Spinal cord (tissue), 10 donors: ENCODE data around the gene CCDC71. TPM values are rescaled to one million over a fixed set of nuclear protein-coding genes. Genes with fewer than 3 reads are reported as not detected.

ENCODE experiments used
- DNase-seq, 6 donors: peaks; one replicate each; pipeline versions ENCODE4 v3.0.0 to v3.0.0-alpha.2; 2013 to 2015; ENCODE audit warnings: low spot score in 6 of 6, low read depth in 4 of 6
- H3K27ac ChIP-seq: one replicate; pipeline ENCODE4 v1.5.1; 2013; ENCODE audit warnings: low read depth, low read length, control low read depth
- H3K27me3 ChIP-seq: one replicate; pipeline ENCODE4 v1.6.1; 2013; ENCODE audit warnings: low read length; ENCODE audit not compliant: control insufficient read depth, insufficient read depth
- H3K36me3 ChIP-seq: one replicate; pipeline ENCODE4 v1.6.1; 2013; ENCODE audit warnings: low read length; ENCODE audit not compliant: control insufficient read depth, insufficient read depth
- H3K4me1 ChIP-seq: one replicate; pipeline ENCODE4 v1.6.1; 2013; ENCODE audit warnings: low read length; ENCODE audit not compliant: control insufficient read depth, insufficient read depth
- H3K4me3 ChIP-seq: one replicate; pipeline ENCODE4 v1.5.1; 2013; ENCODE audit warnings: low read depth, low read length, control low read depth
- H3K9me3 ChIP-seq: one replicate; pipeline ENCODE4 v1.6.1; 2013; ENCODE audit warnings: low read length; ENCODE audit not compliant: control insufficient read depth, insufficient read depth
- WGBS: methylation state at CpG from one replicate; pipeline ENCODE4 v1.1.5; 2013; ENCODE audit warnings: missing lambda C conversion rate; ENCODE audit not compliant: insufficient coverage; 5-methylcytosine and 5-hydroxymethylcytosine counted together
- polyA plus RNA-seq, 2 donors: library from polyadenylated mRNA; unstranded; fragments of 120-200 nt; gene quantifications; one replicate each; pipeline ENCODE4 v1.2.1, GENCODE V29; 2013; ENCODE audit not compliant: insufficient read length in 2 of 2
- total RNA-seq, 2 donors: library from RNA; depleted of rRNA in 1 of 2; stranded (reverse); fragments of 120-200 nt in 1 of 2; fragments of >200 nt in 1 of 2; gene quantifications; one replicate each; pipeline versions ENCODE4 v1.2.3 to v1.2.4, GENCODE V29; 2013 to 2014
- donor health status: healthy.

Gene CCDC71
- total and polyA plus RNA-seq, 4 donors: 9.7 to 23.1 (median 18.6) TPM

DNA sequence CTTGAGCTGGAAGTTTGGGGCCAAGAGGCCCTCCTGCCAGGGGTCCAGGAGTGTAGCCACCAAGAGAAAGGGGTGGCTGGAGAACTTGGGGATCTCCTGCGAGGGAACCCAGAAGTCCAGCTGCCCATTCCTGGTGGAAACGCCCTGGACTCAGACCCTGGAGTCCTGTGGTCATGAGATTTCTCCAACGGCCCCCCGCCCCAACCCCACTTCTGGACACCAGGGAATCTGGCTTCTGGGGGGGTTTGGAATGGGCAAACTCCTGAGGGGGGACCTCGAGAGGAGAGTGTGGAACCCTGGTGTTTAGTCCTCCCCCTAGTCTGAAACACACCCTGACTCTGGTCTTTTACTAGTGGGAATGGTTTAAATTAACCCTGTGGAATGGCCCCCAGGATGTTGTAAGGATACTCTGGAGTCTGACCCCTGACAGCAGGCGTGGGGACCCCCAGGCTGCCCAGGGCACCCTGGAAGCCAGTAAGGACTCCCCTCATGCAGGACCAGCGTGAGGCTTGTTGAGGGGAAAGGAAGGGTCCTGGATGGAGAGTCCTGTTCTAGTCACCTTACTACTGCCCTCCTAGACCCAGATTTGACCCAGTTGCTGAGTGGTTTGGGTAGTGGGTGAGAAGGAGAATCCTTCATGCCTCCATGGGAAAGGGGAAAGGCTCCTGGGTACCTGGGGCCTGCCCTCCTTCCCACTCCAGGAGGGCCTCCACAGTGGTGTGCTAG, 5.8 kb upstream of the CCDC71 start:
- H3K9me3 ChIP-seq: no peaks in the 10 kb centered on the region
- 26% methylated on average over 3 of the region's 7 CpGs for WGBS
- H3K4me3 ChIP-seq: peak overlapping the region; percentile 80
- peaks cover 2% of the 10 kb centered on the region for H3K27me3 ChIP-seq
- H3K27ac ChIP-seq: peak overlapping the region; percentile 88
- no peak for DNase-seq
- H3K4me1 ChIP-seq: peaks cover 58% of the 10 kb centered on the region
- H3K36me3 ChIP-seq: peaks cover 34% of the 10 kb centered on the region

DNA sequence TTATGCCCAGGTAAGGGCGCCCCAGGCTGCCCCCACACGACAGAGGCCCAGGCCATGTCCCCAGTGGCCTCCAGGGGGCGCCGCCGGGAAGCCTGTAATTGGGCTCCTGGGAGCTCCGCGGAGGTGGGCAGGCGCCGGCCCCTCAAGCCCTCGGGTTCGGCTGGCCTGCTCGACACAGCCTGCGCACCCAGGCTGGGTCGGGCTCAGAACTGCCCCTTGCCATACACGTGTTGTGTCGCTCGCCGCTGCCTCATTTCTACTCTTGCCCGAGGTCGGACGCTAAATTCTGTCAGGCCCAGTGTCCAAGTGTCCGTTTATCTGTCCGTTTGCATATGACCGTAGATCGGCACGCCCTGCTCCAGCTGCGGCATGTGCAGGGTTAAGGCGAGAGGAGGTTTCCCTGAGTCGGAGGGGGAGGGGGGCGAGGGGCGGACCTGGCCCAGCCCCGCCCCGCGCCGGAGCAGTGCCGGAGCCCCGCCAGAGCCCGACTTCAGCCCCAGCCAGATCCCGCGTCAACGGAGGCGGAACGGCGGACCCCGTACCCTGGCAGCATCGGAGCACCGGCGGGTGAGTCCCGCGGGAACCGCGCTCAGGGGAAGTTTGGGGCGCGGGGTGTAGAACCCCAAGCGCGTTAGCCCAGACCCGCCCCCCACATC, 5.1 kb upstream of the CCDC71 start, which contains the start of gene KLHDC8B:
Gene KLHDC8B (plus strand): TSS at position 480 of the 656 bp plus-strand sequence. CDS start 1,172 bp downstream, outside the sequence.
- Histone ChIP-seq H3K27ac (peak within 1 kb of the TSS; percentile 88), H3K4me3 (peak within 1 kb of the TSS; percentile 80), H3K4me1 (peaks cover 64% of the 10 kb centered on the region), H3K36me3 (peaks cover 29% of the 10 kb centered on the region), H3K9me3 (no peaks in the 10 kb centered on the region), H3K27me3 (peaks cover 2% of the 10 kb centered on the region)
- peak; percentile 64 to 94 (median 80) for DNase-seq
- under 1% methylated on average over 57 of the region's 57 CpGs for WGBS

DNA sequence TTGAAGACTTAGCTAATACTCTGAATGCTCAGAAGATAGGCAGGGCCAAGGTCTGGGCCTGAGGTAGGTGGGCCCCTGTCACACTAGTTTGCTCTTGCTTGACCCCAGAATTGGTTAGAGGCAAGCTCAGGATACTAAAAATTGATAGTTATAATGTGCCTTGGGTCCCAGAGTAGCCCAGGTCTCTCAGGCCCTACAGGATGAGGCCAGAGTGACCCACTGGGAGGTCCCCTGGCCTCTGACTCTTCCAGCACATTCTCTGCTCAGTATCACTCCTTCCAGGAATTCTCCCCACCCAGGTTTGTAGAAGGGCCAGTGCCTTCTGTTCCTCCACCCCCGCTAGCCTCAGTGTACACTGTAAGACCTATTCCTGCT, 4.6 kb upstream of the CCDC71 start:
- peaks cover 2% of the 10 kb centered on the region for H3K27me3 ChIP-seq
- H3K9me3 ChIP-seq: no peaks in the 10 kb centered on the region
- peaks cover 23% of the 10 kb centered on the region for H3K36me3 ChIP-seq
- WGBS: 44% methylated on average over 1 of the region's 1 CpG
- peak overlapping the region; percentile 80 for H3K4me3 ChIP-seq
- no peak for DNase-seq
- peaks cover 62% of the 10 kb centered on the region for H3K4me1 ChIP-seq
- peak overlapping the region; percentile 88 for H3K27ac ChIP-seq

DNA sequence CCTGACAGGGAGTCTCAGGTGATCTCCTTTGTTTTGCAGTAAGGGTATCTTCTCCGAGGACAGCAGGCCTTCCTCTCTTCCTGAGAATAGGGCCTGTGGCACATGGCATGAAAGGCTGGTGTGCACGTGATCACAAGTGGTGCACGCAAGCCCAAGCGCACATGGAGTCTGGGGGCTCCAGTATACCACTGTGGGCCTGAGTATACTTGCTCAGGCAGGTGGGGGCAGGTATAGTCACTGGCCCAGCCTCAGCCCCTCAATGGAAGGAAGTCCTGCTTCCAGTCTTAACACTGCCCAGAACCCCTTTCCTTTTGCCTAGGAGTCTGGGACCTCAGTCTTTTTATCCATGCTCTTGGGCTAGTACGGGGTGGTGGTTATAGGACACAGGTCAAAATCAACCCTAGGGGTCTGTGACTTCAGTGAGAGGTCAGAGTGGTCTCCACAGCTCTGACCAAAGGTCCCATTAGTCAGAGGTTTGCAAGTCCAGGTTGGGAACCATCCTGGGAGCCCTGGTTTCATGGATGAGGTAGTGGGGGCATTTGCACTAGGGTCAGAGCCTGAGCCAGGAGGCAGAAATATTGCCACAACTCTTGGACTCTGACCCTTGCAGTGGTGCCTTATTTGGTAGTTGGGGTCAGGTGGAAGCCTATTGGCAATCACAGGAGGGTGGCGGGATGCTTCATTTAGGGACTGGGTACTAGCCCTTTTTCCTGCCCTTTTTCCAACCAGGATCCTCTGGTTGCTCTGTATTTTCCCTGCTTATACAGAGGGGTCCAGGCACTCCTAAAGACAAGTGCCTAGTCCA, 823 bp upstream of the CCDC71 start:
- Histone ChIP-seq H3K4me1 (peaks cover 36% of the 10 kb centered on the region), H3K36me3 (peaks cover 20% of the 10 kb centered on the region), H3K9me3 (no peaks in the 10 kb centered on the region), H3K27me3 (peaks cover 2% of the 10 kb centered on the region), H3K4me3 (peak overlapping the region; percentile 46), H3K27ac (peak overlapping the region; percentile 68)
- DNase-seq: no peak
- WGBS: 98% methylated on average over 5 of the region's 6 CpGs

DNA sequence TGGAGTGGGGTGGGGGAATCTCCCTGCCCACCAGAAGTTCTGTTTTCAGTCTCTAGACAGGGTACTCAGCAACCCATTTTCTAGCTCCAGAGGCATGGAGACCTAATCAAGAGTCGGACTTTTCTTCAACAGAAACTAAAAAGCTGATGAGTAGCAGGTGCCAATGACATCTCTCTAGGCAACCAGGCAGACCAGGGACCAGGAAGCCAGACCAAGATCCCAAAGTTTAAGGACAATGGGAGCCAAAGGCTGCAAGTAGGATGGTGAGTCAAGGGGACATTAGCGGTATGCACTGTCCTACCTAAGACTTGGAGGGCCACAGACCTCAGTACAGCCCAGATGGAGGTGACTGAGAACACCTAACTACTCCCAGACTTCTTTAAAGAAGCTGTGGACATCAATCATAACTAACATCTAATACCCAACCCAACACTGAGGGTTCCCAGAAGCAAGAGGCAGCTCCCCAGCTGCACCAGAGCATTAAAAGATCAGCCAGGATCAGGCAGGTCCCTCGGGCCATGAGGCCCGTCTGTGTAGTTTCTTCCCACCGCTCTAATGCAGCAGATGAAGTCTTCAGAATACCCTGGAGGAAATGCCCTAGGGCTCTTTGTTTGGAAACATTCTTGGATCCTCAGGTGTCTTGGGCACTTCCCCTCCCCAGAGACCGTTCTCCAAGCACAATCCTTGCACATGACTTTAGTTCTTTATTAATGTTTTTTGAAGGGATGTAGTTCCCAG, 979 bp downstream of the CCDC71 start:
- DNase-seq: no peak
- Histone ChIP-seq H3K9me3 (no peaks in the 10 kb centered on the region), H3K36me3 (peaks cover 28% of the 10 kb centered on the region), H3K27ac (peak overlapping the region; percentile 58), H3K4me3 (peak overlapping the region; percentile 71), H3K27me3 (peaks cover 2% of the 10 kb centered on the region), H3K4me1 (peaks cover 19% of the 10 kb centered on the region)
- 38% methylated on average over 4 of the region's 6 CpGs for WGBS

DNA sequence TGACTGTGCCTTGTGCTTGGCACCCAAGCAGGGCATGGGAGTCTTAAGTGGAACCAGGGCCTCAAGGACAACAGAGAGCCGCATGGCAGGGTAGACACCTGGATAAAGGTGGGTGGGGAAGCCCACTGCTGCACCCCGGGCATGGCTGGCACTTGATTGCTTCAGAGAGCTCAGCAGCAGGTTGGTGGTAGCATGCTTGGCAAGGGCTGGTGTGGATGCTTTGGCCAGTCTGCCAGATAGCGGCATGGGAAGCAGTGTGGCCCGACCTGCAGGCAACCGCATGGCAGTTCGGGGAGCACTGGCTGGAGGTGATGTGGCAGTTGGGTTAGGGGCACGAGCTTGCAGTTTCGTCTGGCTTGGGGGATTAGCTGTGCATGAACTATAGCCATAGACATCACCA, 2.5 kb downstream of the CCDC71 start:
- peaks cover 19% of the 10 kb centered on the region for H3K4me1 ChIP-seq
- H3K36me3 ChIP-seq: peaks cover 28% of the 10 kb centered on the region
- H3K4me3 ChIP-seq: no peak overlapping the region
- WGBS: 97% methylated on average over 8 of the region's 8 CpGs
- no peak overlapping the region for H3K27ac ChIP-seq
- H3K27me3 ChIP-seq: peaks cover 2% of the 10 kb centered on the region
- DNase-seq: no peak
- no peaks in the 10 kb centered on the region for H3K9me3 ChIP-seq

DNA sequence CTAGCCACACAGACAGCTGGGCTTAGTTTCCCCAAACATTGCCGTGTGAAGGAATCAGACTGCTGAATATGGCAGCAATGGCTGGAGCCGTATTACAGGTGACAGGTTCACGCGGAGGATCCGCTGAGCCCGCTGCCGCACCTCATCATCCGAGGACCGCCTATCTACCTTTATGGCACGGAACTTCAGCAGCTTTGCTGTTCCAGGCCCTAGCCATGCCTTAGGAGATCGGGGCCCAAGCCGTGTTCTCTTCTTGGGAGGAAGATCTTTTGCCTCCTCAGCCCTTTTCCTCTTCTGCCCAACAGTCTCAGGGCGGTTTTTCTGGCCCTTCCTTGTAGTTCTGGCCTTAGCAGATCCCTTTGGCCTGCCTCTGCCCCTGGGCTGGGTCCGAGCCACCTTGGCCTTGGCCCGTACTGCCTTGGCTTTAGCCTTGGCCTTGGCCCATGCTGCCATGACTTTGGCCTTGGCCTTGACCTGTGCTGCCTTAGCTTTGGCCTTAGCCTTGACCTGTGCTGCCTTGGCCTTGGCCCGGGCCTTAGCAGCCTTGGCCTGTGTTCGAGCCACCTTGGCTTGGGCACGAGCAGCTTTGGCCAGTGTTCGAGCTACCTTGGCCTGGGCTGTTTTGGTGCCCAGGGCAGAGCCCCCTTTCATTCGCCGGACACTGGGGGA, 3.2 kb downstream of the CCDC71 start:
- Histone ChIP-seq H3K4me1 (peaks cover 19% of the 10 kb centered on the region), H3K9me3 (no peaks in the 10 kb centered on the region), H3K27me3 (peaks cover 2% of the 10 kb centered on the region), H3K27ac (no peak overlapping the region), H3K36me3 (peaks cover 28% of the 10 kb centered on the region), H3K4me3 (no peak overlapping the region)
- no peak for DNase-seq
- WGBS: 97% methylated on average over 21 of the region's 21 CpGs

DNA sequence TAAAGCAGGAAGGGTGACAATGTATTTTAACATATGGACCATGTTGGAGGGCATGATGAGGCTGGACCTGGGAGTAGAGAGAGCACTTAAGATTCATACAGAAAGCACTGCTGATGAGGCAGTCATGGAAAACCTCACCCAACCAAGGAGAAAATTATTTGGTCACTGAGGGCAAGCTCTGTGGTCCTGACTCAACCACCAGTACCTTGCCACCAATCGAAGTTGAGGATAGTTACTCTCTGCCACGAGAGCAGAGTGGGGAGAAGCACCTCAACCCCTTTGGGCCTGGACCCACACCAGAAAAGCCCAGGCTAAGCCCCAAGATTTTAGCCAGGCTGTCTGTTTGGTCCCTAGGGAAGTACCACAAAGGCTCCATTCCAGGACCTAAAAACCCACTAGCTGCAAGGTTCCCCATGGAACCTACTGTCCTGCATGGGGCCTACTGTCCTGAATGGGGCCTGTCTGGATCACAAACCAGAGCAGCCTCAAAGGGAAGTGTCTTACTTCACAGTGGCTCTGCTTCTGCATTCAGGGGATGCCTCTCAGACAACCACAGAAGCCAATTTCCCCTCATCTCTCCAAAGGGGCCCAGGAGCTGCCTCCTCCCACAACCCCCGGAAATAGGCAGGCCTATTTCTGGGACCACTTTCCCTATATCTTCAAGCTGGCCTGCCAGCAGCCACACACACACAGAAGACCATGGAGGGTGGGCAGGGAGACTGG, 4.2 kb downstream of the CCDC71 start:
- Histone ChIP-seq H3K36me3 (peaks cover 28% of the 10 kb centered on the region), H3K4me3 (no peak overlapping the region), H3K9me3 (no peaks in the 10 kb centered on the region), H3K27ac (no peak overlapping the region), H3K4me1 (peaks cover 19% of the 10 kb centered on the region), H3K27me3 (no peaks in the 10 kb centered on the region)
- DNase-seq: peak in 1 of 6 donors; percentile 3
- WGBS: 97% methylated on average over 2 of the region's 3 CpGs
